Measurements from ENCODE around the gene KIF5A.
A peak's percentile ranks its signal among the peaks of the same experiment; 100 is the strongest.
"Not testable (repeated sequence)": the region's sequence is repeated elsewhere in the genome, so short reads cannot be mapped to it uniquely, and the experiment has no call there.

KIF5A gene

GRCh38 chr12:57609101-57609780 is 59.4 kb downstream of the KIF5A start:
- DNase-seq (ENCODE audit: low spot score) = no peak

- DNase-seq (ENCODE audit: low spot score) = no peak
Measured at GRCh38 chr12:57609781-57610553, 60.1 kb downstream of the KIF5A start.

- peak; percentile 40 for DNase-seq (ENCODE audit: low spot score)
Measured at GRCh38 chr12:57610554-57611107, 60.8 kb downstream of the KIF5A start.

- DNase-seq (ENCODE audit: low spot score) = peak; percentile 90
Measured at GRCh38 chr12:57611108-57611826, 61.4 kb downstream of the KIF5A start, which contains the start of gene ARHGEF25. Gene ARHGEF25 (plus strand): TSS chr12:57611435. CDS start chr12:57611895, 460 bp downstream.

- no peak for DNase-seq (ENCODE audit: low spot score)
Measured at GRCh38 chr12:57611827-57612710, 62.2 kb downstream of the KIF5A start.

- no peak for DNase-seq (ENCODE audit: low spot score)
Measured at GRCh38 chr12:57612711-57613426, 63.0 kb downstream of the KIF5A start.

- no peak for DNase-seq (ENCODE audit: low spot score)
Measured at GRCh38 chr12:57613427-57614109, 63.7 kb downstream of the KIF5A start.

- peak; percentile 69 for DNase-seq (ENCODE audit: low spot score)
Measured at GRCh38 chr12:57614178-57614947, 64.5 kb downstream of the KIF5A start.

GRCh38 chr12:57614948-57615500 is 65.2 kb downstream of the KIF5A start:
- no peak for DNase-seq (ENCODE audit: low spot score)

- no peak for DNase-seq (ENCODE audit: low spot score)
Measured at GRCh38 chr12:57615637-57616036, 65.8 kb downstream of the KIF5A start.

- DNase-seq (ENCODE audit: low spot score) = peak; percentile 66
Measured at GRCh38 chr12:57616383-57617101, 66.7 kb downstream of the KIF5A start.

- no peak for DNase-seq (ENCODE audit: low spot score)
Measured at GRCh38 chr12:57617942-57618341, 68.1 kb downstream of the KIF5A start.

GRCh38 chr12:57618431-57618830 is 68.6 kb downstream of the KIF5A start:
- DNase-seq (ENCODE audit: low spot score) = not testable (repeated sequence)

- DNase-seq (ENCODE audit: low spot score) = no peak
Measured at GRCh38 chr12:57618966-57619433, 69.2 kb downstream of the KIF5A start.

GRCh38 chr12:57619434-57620244 is 69.8 kb downstream of the KIF5A start:
- DNase-seq (ENCODE audit: low spot score) = no peak

GRCh38 chr12:57620245-57620935 is 70.5 kb downstream of the KIF5A start:
- no peak for DNase-seq (ENCODE audit: low spot score)
